ENCODE results near the gene MYO18B.

Gene MYO18B

DNA sequence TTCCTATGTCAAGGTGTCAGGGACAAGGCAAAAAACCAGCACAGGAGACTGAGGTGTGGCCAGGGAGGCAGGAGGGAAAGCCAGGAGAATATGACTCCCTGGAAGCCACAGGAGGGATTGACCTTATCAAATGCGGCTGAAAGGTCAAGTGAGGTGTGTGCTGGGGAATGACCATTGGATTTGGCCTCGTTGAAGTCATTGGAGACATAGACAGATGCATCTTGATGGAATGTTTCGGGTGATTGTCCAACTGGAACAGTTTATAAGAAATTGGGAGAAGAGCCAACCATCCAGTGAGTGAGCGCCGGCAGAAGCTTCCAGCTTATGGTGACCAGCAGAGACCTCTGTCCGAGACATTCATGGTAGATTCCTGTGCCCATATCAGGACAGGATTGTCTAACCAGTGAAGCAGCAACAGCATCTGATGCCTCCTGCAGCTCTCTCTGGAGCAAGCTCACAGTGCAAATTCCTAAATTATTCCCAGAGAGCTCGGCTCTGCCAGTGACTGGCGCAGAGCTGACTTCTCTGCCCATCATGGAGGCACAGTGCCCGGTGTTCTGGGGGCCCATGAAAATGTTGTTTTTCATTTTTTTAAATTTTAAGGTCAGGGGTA, 95.4 kb downstream of the MYO18B start:
- Histone ChIP-seq H3K36me3 (no peaks in the 10 kb centered on the region), H3K27ac (no peak overlapping the region), H3K27me3 (no peaks in the 10 kb centered on the region), H3K4me3 (no peak overlapping the region), H3K9me3 (no peaks in the 10 kb centered on the region), H3K4me1 (no peaks in the 10 kb centered on the region)
- TF ChIP-seq, protein P1, sequence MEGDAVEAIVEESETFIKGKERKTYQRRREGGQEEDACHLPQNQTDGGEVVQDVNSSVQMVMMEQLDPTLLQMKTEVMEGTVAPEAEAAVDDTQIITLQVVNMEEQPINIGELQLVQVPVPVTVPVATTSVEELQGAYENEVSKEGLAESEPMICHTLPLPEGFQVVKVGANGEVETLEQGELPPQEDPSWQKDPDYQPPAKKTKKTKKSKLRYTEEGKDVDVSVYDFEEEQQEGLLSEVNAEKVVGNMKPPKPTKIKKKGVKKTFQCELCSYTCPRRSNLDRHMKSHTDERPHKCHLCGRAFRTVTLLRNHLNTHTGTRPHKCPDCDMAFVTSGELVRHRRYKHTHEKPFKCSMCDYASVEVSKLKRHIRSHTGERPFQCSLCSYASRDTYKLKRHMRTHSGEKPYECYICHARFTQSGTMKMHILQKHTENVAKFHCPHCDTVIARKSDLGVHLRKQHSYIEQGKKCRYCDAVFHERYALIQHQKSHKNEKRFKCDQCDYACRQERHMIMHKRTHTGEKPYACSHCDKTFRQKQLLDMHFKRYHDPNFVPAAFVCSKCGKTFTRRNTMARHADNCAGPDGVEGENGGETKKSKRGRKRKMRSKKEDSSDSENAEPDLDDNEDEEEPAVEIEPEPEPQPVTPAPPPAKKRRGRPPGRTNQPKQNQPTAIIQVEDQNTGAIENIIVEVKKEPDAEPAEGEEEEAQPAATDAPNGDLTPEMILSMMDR (IDR thresholded peaks at IDR 0.05), result no peak
- DNase-seq, result no peak
- intact Hi-C loops (cut with DNase I; ENCODE audit: low total_unique reads), result no loop called here

DNA sequence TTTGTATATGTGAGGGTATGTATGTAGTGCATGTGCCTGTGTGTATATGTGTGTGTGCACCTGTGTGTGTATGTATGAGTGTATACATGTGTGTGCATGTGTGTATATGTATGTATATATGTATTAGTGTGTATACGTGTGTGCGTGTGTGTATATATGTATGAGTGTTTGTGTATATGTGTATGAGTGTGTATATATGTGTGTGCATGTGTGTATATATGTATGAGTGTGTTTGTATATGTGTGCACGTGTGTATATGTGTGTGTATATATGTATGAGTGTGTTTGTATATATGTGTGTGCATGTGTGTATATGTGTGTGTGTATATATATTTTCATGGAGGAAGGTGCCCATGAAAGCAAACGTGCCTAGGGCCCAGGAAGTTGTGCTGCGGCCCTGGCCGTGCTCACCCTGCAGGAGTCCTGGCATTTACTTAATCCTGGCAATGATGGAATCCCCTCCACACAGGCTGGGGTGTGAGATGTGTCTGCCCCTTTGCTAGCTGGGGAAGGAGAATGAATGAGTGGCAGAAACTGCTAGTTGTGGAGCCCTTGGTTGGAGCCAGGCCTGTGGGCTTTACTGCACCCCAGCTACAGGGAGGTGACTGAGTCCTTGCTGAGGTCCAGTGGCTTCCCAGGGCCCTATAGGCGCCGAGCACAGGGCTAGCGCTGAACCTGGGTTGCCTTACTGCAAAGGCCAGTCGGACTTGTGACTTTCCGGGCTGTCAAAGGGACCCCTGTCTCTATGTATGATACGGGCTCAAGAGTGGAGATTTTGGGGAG, 97.2 kb downstream of the MYO18B start:
- TF ChIP-seq, protein P1 (IDR thresholded peaks at IDR 0.05), result no peak
- intact Hi-C loops (cut with DNase I; ENCODE audit: low total_unique reads), result no loop called here
- no peak for DNase-seq

DNA sequence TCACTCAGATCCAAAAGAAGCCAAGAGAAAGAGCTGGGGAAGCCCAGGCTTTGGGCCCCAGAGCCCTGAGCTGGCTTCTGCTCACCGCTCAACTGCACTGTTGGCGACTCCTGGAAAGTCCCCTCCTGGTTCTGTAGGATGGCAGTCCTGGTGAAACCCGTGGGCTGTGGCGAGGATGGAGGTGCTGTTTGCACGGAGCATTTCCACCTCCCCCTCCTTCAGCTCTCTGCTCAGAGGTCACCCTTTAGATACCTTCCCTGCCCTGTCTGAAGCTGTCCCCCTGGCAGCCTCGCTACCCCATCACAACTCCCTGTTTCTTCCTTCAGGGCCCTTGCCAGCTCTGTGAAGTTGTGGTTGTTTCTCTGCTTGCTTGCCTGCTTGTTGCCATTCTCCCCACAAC, 97.8 kb downstream of the MYO18B start:
- TF ChIP-seq, protein P1 (IDR thresholded peaks at IDR 0.05), result no peak
- intact Hi-C loops (cut with DNase I; ENCODE audit: low total_unique reads), result no loop called here
- Histone ChIP-seq H3K4me1 (no peaks in the 10 kb centered on the region), H3K4me3 (no peak overlapping the region), H3K36me3 (no peaks in the 10 kb centered on the region), H3K27ac (no peak overlapping the region), H3K9me3 (no peaks in the 10 kb centered on the region), H3K27me3 (no peaks in the 10 kb centered on the region)
- no peak for DNase-seq

More for the DNA sequence above, 97.2 kb downstream of the MYO18B start:
- Histone ChIP-seq H3K27ac (no peak overlapping the region), H3K4me3 (no peak overlapping the region), H3K27me3 (no peaks in the 10 kb centered on the region), H3K4me1 (no peaks in the 10 kb centered on the region), H3K36me3 (no peaks in the 10 kb centered on the region), H3K9me3 (no peaks in the 10 kb centered on the region)

DNA sequence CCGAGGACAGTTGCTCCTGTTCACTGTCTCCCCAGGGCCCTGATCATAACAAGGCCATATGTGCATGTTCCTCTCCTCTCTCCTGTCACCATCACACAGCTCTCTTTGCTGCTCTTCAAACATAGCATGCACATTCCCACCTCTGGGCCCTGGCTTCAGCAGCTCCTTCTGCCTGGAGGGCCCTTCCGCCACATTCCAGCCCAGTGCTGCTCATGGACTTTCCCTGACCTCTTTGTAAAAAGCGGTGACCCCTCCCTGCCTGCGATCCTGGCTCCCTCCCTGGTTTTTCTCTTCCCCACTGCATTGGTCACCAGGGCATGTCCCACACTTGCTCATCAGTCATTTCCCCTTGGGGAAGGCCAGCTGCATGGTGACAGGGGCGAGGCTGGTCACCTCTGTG, 98.2 kb downstream of the MYO18B start:
- Histone ChIP-seq H3K4me3 (no peak overlapping the region), H3K27ac (no peak overlapping the region), H3K4me1 (no peaks in the 10 kb centered on the region), H3K27me3 (no peaks in the 10 kb centered on the region), H3K36me3 (no peaks in the 10 kb centered on the region), H3K9me3 (no peaks in the 10 kb centered on the region)
- DNase-seq, result no peak
- TF ChIP-seq, protein P1 (IDR thresholded peaks at IDR 0.05), result no peak
- intact Hi-C loops (cut with DNase I; ENCODE audit: low total_unique reads), result no loop called here

DNA sequence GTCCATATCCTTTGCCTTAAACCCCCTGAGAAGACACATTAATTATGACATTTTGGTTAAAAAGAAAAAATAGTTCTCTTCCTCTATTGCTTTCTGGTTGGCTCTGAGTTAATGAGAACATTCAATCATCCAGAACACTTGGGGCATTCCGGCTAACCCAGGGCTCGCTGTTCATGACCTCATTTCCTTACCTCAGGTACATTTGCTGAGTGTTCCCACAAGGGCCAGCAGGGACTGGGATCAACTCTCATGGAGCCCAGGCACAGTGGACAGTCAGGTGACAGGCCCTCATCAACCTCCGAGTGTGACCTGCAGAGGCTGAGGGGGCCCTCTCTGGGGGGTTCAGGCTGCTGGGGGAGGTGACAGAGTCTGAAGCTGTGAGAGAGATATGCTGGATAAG, 98.9 kb downstream of the MYO18B start:
- H3K36me3 ChIP-seq, result no peaks in the 10 kb centered on the region
- H3K9me3 ChIP-seq, result no peaks in the 10 kb centered on the region
- no peaks in the 10 kb centered on the region for H3K27me3 ChIP-seq
- no peak overlapping the region for H3K27ac ChIP-seq
- H3K4me3 ChIP-seq, result no peak overlapping the region
- DNase-seq, result no peak
- TF ChIP-seq, protein P1 (IDR thresholded peaks at IDR 0.05), result no peak
- intact Hi-C loops (cut with DNase I; ENCODE audit: low total_unique reads), result no loop called here
- no peaks in the 10 kb centered on the region for H3K4me1 ChIP-seq

All from tibial artery (tissue), 4 donors.